Uterus (tissue), 4 donors: ENCODE results near the gene CDKAL1. TPM values are rescaled to one million over a fixed set of nuclear protein-coding genes. Genes with fewer than 3 reads are reported as not detected.

Experiments
- DNase-seq, 2 donors: peaks; one replicate each; pipeline ENCODE4 v3.0.0-alpha.2; 2019 to 2020
- H3K27ac ChIP-seq, 2 donors: fragments of 200-600 bp; sonication (generic); 1 replicate in 1 of 2; 2 replicates in 1 of 2; pipeline ENCODE4 v1.5.1; 2016 to 2018
- H3K27me3 ChIP-seq, 2 donors: fragments of 200-600 bp; sonication (generic); one replicate each; pipeline ENCODE4 v1.5.1; 2018 to 2019; ENCODE audit warnings: control low read depth in 1 of 2
- H3K36me3 ChIP-seq, 2 donors: fragments of 200-600 bp; sonication (generic); one replicate each; pipeline ENCODE4 v1.5.1; 2019; ENCODE audit warnings: control low read depth in 1 of 2
- H3K4me1 ChIP-seq, 2 donors: fragments of 200-600 bp; sonication (generic); one replicate each; pipeline ENCODE4 v1.5.1; 2018 to 2019; ENCODE audit warnings: control low read depth in 1 of 2
- H3K4me3 ChIP-seq, 2 donors: fragments of 200-600 bp; sonication (generic); 1 replicate in 1 of 2; 2 replicates in 1 of 2; pipeline ENCODE4 v1.5.1; 2018 to 2019; ENCODE audit warnings: mild to moderate bottlenecking in 1 of 2
- H3K9me3 ChIP-seq, 2 donors: fragments of 200-600 bp; sonication (generic); one replicate each; pipeline ENCODE4 v1.5.1; 2019; ENCODE audit warnings: control low read depth in 1 of 2
- CTCF ChIP-seq, 4 experiments: fragments of 200-600 bp in 2 of 4; fragments of 450-650 bp in 2 of 4; sonication (generic) in 2 of 4; IDR thresholded peaks; one replicate each; pipeline ENCODE4 v1.5.1; 2016 to 2019; ENCODE audit warnings: antibody characterized with exemption in 4 of 4, mild to moderate bottlenecking in 2 of 4, moderate library complexity in 1 of 4
- POLR2A ChIP-seq, 2 donors: fragments of 450-650 bp; IDR thresholded peaks; one replicate each; pipeline ENCODE4 v1.6.1; 2016; ENCODE audit warnings: antibody characterized with exemption in 2 of 2, mild to moderate bottlenecking in 1 of 2, moderate library complexity in 1 of 2
- intact Hi-C: fragments of 100-400 bp; cut with DNase I; formaldehyde crosslinking; loops from one replicate; pipeline ENCODE4 v1.15.1; 2023; ENCODE audit warnings: low total_unique reads
- total RNA-seq, 4 donors: library from RNA; depleted of rRNA in 3 of 4; stranded (reverse); fragments of >200 nt in 3 of 4; gene quantifications; one replicate each; pipeline versions ENCODE4 v1.1.0 to v1.2.4, GENCODE V29; 2014 to 2023
- donor health status: DM: yes; HTN: yes; CAD: no.

CDKAL1 gene
- total RNA-seq, 4 donors from 2014 or later = 5.0 to 51.7 (median 18.9) TPM

GRCh38 chr6:20793174-20793573 is 258.9 kb downstream of the CDKAL1 start:
- no peak for DNase-seq
- H3K27ac ChIP-seq = no peak overlapping the region
- H3K9me3 ChIP-seq = no peaks in the 10 kb centered on the region
- no peaks in the 10 kb centered on the region for H3K27me3 ChIP-seq
- intact Hi-C loops = no loop called here
- H3K4me1 ChIP-seq = no peaks in the 10 kb centered on the region
- H3K4me3 ChIP-seq = no peak overlapping the region
- no peaks in the 10 kb centered on the region for H3K36me3 ChIP-seq
- TF ChIP-seq CTCF (IDR thresholded peaks at IDR 0.05) (no peak), POLR2A (IDR thresholded peaks at IDR 0.05) (no peak)

GRCh38 chr6:20797597-20797996 is 263.3 kb downstream of the CDKAL1 start:
- no peak for TF ChIP-seq CTCF (IDR thresholded peaks at IDR 0.05)
- TF ChIP-seq POLR2A (IDR thresholded peaks at IDR 0.05) = no peak
- H3K9me3 ChIP-seq = no peaks in the 10 kb centered on the region
- no peak overlapping the region for H3K27ac ChIP-seq
- intact Hi-C loops = no loop called here
- H3K4me3 ChIP-seq = no peak overlapping the region
- DNase-seq = no peak
- no peaks in the 10 kb centered on the region for H3K36me3 ChIP-seq
- H3K4me1 ChIP-seq = no peaks in the 10 kb centered on the region
- H3K27me3 ChIP-seq = no peaks in the 10 kb centered on the region

- Histone ChIP-seq H3K27me3 (no peaks in the 10 kb centered on the region), H3K4me3 (no peak overlapping the region), H3K27ac (no peak overlapping the region), H3K9me3 (no peaks in the 10 kb centered on the region), H3K36me3 (no peaks in the 10 kb centered on the region), H3K4me1 (no peaks in the 10 kb centered on the region)
- intact Hi-C loops = no loop called here
- TF ChIP-seq CTCF (IDR thresholded peaks at IDR 0.05) (no peak), POLR2A (IDR thresholded peaks at IDR 0.05) (no peak)
- DNase-seq = no peak
Measured at GRCh38 chr6:20800229-20800628, 266.0 kb downstream of the CDKAL1 start.

- no peaks in the 10 kb centered on the region for H3K4me1 ChIP-seq
- H3K4me3 ChIP-seq = no peak overlapping the region
- H3K27me3 ChIP-seq = no peaks in the 10 kb centered on the region
- DNase-seq = no peak
- no peak overlapping the region for H3K27ac ChIP-seq
- H3K9me3 ChIP-seq = no peaks in the 10 kb centered on the region
- TF ChIP-seq CTCF (IDR thresholded peaks at IDR 0.05) (no peak), POLR2A (IDR thresholded peaks at IDR 0.05) (no peak)
- no peaks in the 10 kb centered on the region for H3K36me3 ChIP-seq
- intact Hi-C loops = no loop called here
Measured at GRCh38 chr6:20800653-20801052, 266.4 kb downstream of the CDKAL1 start.

- Histone ChIP-seq H3K36me3 (no peaks in the 10 kb centered on the region), H3K9me3 (peaks cover 0 to 9% of the 10 kb centered on the region in 2 donors), H3K4me3 (no peak overlapping the region), H3K27ac (no peak overlapping the region), H3K27me3 (no peaks in the 10 kb centered on the region), H3K4me1 (no peaks in the 10 kb centered on the region)
- DNase-seq = no peak
- intact Hi-C loops = no loop called here
- no peak for TF ChIP-seq CTCF (IDR thresholded peaks at IDR 0.05)
- no peak for TF ChIP-seq POLR2A (IDR thresholded peaks at IDR 0.05)
Measured at GRCh38 chr6:20801595-20801994, 267.3 kb downstream of the CDKAL1 start.
